ENCODE measurements around the gene ASB8. TPM values are rescaled to one million over a fixed set of nuclear protein-coding genes. Genes with fewer than 3 reads are reported as not detected.
A peak's percentile ranks its signal among the peaks of the same experiment; 100 is the strongest.

ASB8 gene
- total RNA-seq, 2 experiments from 2014 or later, result 28.8 to 33.0 TPM

- intact Hi-C loops (cut with DNase I, micrococcal nuclease), result loop anchor here (1.0 to 5.0 kb wide), 6 partner anchors 12 to 1890 kb away; partner anchors contain the start of genes ASB8 (in 2 of the 2), PFKM (in 2 of the 2) and RPAP3 (in 1 of the 2)
- Mint-ChIP-seq H3K4me3 (peak overlapping the region; percentile 95), H3K27ac (peak overlapping the region; percentile 98), H3K4me1 (peaks cover 43% of the 10 kb centered on the region), H3K27me3 (no peaks in the 10 kb centered on the region), H3K36me3 (ENCODE audit: low read depth) (peaks cover 6% of the 10 kb centered on the region), H3K9me3 (ENCODE audit: low read depth) (no peaks in the 10 kb centered on the region)
- no peak for ATAC-seq
- ChIA-PET CTCF (interaction anchor here (0.6 to 3.3 kb wide), 5 partner anchors 9 to 58 kb away, joined by 3 to 12 read pairs (median 3); partner anchors contain the start of genes ASB8 and PFKM), POLR2A (interaction anchor here (0.7 kb wide), 1 partner anchor 164 kb away, joined by 3 read pairs; no protein-coding TSS in a partner anchor)
- DNase-seq, result peak; percentile 10
These were observed 50.4 kb downstream of the ASB8 start for GRCh38 chr12:48106681-48107613.

- peaks cover 6% of the 10 kb centered on the region for H3K36me3 Mint-ChIP-seq (ENCODE audit: low read depth)
- ChIA-PET CTCF (interaction anchor here (0.6 to 3.3 kb wide), 9 partner anchors 8 to 220 kb away, joined by 3 to 12 read pairs (median 3); partner anchors contain the start of genes ASB8 and PFKM), POLR2A (interaction anchor here (0.7 to 1.0 kb wide), 2 partner anchors 51 to 165 kb away, joined by 3 to 8 read pairs; partner anchors contain the start of gene ASB8)
- peak within 1 kb of the TSS; percentile 98 for H3K27ac Mint-ChIP-seq
- ATAC-seq (peak; percentile 87), DNase-seq (peak; percentile 94)
- no peaks in the 10 kb centered on the region for H3K9me3 Mint-ChIP-seq (ENCODE audit: low read depth)
- intact Hi-C loops (cut with DNase I, micrococcal nuclease), result loop anchor here (1.0 to 5.0 kb wide), 7 partner anchors 13 to 1889 kb away; partner anchors contain the start of genes ASB8 (in 2 of the 2), PFKM (in 2 of the 2), CCNT1 (in 1 of the 2) and RPAP3 (in 1 of the 2)
- peaks cover 46% of the 10 kb centered on the region for H3K4me1 Mint-ChIP-seq
- H3K4me3 Mint-ChIP-seq, result peak within 1 kb of the TSS; percentile 95
- H3K27me3 Mint-ChIP-seq, result no peaks in the 10 kb centered on the region
These were observed 51.2 kb downstream of the ASB8 start, which contains the start of gene SENP1 for GRCh38 chr12:48105867-48106680. SENP1 (minus strand) TSS chr12:48106079; CDS start chr12:48101472, 4,607 bp downstream.

- CTCF ChIA-PET, result interaction anchor here (0.6 to 3.3 kb wide), 9 partner anchors 16 to 1073 kb away, joined by 3 to 12 read pairs (median 3); partner anchors contain the start of gene ASB8
- H3K9me3 Mint-ChIP-seq (ENCODE audit: low read depth), result no peaks in the 10 kb centered on the region
- peak; percentile 40 for ATAC-seq
These were observed 51.9 kb downstream of the ASB8 start for GRCh38 chr12:48105321-48105866.

GRCh38 chr12:48104531-48104930, 52.8 kb downstream of the ASB8 start:
- POLR2A ChIA-PET, result interaction anchor here (0.7 kb wide), 1 partner anchor 1072 kb away, joined by 3 read pairs; no protein-coding TSS in a partner anchor
- Mint-ChIP-seq H3K27ac (peak overlapping the region; percentile 98), H3K9me3 (ENCODE audit: low read depth) (no peaks in the 10 kb centered on the region), H3K4me3 (peak overlapping the region; percentile 95), H3K27me3 (no peaks in the 10 kb centered on the region), H3K4me1 (peaks cover 43% of the 10 kb centered on the region), H3K36me3 (ENCODE audit: low read depth) (peaks cover 6% of the 10 kb centered on the region)
- DNase-seq (no peak), ATAC-seq (no peak)
- CTCF ChIA-PET, result interaction anchor here (0.6 to 3.3 kb wide), 3 partner anchors 53 to 156 kb away, joined by 3 to 12 read pairs (median 4); partner anchors contain the start of gene ASB8
- intact Hi-C loops (cut with DNase I, micrococcal nuclease), result no loop called here

More at GRCh38 chr12:48105321-48105866, 51.9 kb downstream of the ASB8 start:
- POLR2A ChIA-PET, result interaction anchor here (0.7 to 1.0 kb wide), 2 partner anchors 52 to 1073 kb away, joined by 3 to 8 read pairs; partner anchors contain the start of gene ASB8
- intact Hi-C loops (cut with DNase I, micrococcal nuclease), result loop anchor here in 1 of 2 experiments (1.0 to 5.0 kb wide), 3 partner anchors 398 to 1888 kb away; partner anchors contain the start of genes CCNT1 and RPAP3
- Mint-ChIP-seq H3K27me3 (no peaks in the 10 kb centered on the region), H3K27ac (peak overlapping the region; percentile 98), H3K36me3 (ENCODE audit: low read depth) (peaks cover 6% of the 10 kb centered on the region), H3K4me1 (peaks cover 46% of the 10 kb centered on the region), H3K4me3 (peak overlapping the region; percentile 95)
- peak; percentile 65 for DNase-seq

Small RNA genes lying within 50 kb of the gene (microRNA-seq; reads per million reads assigned to microRNA genes)
- 6.0 reads per million, percentile 20 among the genes with 10 or more reads in this experiment for gene MIR6505 (ENCODE audit: borderline replicate concordance)

Other genes starting within 250 kb of the ASB8 start
- gene TMEM106C, start 193.9 kb downstream of the ASB8 start, total RNA-seq, result 100 to 1,000 TPM; 159 to 248 TPM
- gene COL2A1, start 153.0 kb downstream of the ASB8 start, total RNA-seq, result under 1 TPM in 1 of 2 experiments, not detected in 1; 0.05 TPM
- 10 to 100 TPM; 44.4 to 61.8 TPM for gene SENP1, start 51.4 kb downstream of the ASB8 start, total RNA-seq
- 10 to 100 TPM; 53.2 to 79.6 TPM for gene PFKM, start 38.2 kb downstream of the ASB8 start, total RNA-seq
- gene CCDC184, start 26.1 kb upstream of the ASB8 start, total RNA-seq, result under 1 TPM; 0.25 to 0.37 TPM
- not detected for gene OR10AD1, start 45.8 kb upstream of the ASB8 start, total RNA-seq
- gene ZNF641, start 193.4 kb upstream of the ASB8 start, total RNA-seq, result 1 to 10 TPM; 5.6 to 6.2 TPM

All from activated CD4-positive, alpha-beta T cell treated with anti-CD3 and anti-CD28 coated beads for 36 hours (primary cell).